GM18498 (cell line): Measurements from ENCODE around the gene TOM1L1.
"Not testable (repeated sequence)": the region's sequence is repeated elsewhere in the genome, so short reads cannot be mapped to it uniquely, and the experiment has no call there.

ENCODE experiments used
- ATAC-seq: cut with Tn5 transposase; IDR thresholded peaks from one replicate; pipeline ENCODE4 v1.9.1; 2021; ENCODE audit warnings: mild to moderate bottlenecking, moderate library complexity; ENCODE audit not compliant: unreplicated experiment

Gene TOM1L1, protein sequence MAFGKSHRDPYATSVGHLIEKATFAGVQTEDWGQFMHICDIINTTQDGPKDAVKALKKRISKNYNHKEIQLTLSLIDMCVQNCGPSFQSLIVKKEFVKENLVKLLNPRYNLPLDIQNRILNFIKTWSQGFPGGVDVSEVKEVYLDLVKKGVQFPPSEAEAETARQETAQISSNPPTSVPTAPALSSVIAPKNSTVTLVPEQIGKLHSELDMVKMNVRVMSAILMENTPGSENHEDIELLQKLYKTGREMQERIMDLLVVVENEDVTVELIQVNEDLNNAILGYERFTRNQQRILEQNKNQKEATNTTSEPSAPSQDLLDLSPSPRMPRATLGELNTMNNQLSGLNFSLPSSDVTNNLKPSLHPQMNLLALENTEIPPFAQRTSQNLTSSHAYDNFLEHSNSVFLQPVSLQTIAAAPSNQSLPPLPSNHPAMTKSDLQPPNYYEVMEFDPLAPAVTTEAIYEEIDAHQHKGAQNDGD

DNA sequence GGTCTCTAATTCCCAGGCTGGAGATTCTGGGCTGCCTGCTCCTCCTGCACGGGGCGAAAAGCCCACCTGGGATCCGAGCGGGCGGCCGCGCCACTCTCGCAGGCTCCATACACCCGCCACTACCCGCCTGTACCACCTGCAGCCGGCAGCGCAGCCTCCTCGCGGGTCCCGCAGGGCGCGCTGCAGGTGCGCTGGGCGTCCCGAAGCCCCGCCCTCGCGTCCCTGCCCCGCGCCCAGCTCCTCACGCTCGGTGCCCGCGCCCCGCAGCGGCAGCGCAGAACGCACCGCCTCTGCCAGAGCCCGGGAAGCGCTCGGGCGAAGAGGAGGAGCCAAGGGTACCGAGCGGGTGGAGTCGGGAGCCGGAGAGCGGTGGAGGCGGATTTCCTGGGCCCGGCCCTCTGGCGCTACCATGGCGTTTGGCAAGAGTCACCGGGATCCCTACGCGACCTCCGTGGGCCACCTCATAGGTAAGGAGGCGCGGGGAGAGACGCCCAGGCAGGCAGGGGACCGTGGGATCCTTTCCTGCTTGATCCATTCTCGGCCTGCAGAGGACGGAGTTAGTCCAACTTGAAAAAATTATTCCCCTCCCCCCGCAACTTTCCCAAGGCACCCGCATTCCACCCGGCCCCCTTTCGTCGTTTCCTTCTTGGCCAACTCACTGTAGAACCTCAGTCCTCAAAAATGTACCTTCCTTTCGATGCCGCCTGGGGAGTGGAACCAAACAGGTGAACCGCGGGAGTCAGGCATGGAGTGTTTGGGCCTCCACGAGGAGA, at the start of gene TOM1L1:
TSS of gene TOM1L1 (plus strand) at position 396 of the 773 bp plus-strand sequence. CDS start at position 410, 14 bp downstream.
- peak; percentile 86 for ATAC-seq

DNA sequence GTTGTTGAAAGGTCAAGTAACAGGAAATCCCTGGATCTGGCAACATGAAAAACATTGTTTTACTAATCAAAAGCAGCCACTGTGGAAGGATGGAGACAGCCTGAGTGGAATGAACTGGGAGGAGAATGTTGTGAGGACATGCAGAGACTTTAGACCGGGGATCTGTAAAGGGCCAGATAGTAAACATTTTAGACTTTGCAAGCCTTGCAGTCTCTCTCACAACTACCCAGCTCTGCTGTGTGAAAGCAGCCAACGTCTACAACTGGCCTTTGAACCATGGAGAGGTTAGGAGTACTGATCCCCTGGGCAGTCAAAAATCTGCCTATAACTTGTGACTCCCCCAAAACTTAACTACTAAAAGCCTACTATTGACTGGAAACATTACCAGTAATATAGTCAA, 41.5 kb upstream of the TOM1L1 start:
- no peak for ATAC-seq

DNA sequence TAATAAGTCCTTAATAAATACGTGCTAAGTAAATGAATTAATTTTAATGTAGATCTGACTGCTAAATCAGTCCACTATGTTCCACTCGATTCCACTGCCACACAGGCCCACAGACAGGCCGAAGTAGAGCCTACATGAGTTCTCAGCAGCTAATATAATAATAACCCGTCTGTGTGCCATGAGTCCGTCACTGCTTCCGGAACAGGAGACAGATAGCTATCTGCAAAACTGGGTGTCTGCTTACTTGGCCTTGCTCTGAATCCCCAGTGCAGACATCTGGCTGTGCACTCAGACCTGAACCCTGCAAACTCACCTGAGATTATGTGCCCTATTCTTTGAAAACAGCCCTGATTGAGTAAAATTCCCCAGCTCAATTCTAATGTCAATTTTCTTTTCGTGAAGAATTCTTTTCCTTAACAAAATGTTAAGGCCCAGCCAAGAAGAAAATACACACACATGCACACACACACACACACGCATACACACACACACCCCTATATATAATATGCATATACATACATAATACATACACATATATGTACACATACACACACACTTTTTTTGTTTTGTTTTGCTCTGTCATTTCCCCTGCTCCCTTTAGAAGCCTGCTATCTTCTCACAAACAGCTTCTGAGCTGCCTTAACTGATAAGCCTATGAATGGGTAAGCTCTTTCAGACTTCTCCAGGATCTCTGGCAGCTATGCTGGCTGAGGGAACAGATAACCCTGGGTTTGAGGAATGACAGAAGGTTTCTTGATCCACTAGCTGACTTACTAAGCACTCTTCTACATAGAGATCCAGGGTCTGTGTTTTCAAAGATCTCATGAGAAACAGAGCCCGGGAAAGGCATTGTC, 39.8 kb upstream of the TOM1L1 start:
- ATAC-seq = no peak

DNA sequence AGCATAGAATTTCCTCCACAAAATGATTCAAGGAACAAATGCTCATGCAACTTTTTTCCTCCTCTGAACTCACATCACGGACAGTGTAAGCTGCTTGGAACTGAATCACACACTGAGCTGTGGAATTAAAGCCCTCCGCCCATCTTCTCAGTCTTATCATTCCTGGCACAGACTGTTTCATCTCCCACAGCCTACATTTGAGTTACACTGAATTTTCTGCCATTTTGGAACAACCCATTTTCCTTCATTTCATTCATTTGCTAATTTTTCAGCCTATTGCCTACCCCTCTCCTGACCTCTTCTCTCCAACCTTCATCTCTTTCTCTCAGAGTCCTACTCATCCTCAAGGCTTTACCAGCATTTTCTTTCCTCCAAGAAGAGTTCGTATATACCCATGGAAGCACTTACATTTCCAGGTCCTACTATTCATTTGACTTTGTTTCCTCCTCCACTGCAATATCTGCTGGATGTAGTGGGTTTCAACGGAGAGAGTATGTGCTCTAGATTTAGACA, 39.1 kb upstream of the TOM1L1 start:
- no peak for ATAC-seq

DNA sequence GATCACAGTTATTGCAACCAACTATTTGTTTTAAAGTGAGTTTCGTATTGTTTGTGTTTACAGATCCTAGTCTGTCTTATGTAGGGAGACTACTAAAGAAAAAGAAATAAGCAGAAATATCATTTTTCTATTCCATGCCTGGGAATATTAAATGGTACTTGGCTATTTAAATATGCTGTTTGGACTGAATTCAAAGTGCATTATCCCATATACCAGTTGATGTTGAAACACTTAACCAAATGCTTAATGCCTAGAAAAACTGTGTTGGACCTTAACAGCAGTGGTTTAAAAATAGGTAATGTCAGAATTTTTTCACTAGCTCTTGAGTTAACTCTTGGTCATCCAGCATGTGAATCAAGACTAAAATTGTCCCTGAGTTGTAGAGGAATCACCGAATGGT, 37.5 kb upstream of the TOM1L1 start:
- no peak for ATAC-seq

DNA sequence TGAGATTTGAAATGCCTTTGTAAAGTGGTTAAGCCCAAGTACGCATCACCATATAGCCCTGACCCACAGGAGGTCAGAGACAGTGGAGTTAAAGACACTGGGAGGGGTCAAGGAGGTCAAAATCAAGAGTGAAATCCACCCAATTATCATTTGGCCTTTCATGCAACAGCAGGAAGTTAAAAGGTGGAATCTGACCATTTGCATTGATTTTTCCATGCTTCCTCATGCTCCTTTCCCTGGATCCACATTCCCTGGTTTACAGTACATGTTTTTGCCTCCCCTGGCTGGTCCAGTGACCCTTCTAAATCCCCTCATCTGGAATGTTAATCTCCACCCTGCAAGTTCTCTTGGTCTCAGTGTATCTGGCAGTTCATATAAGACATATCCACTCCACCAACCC, 36.6 kb upstream of the TOM1L1 start:
- ATAC-seq = no peak

DNA sequence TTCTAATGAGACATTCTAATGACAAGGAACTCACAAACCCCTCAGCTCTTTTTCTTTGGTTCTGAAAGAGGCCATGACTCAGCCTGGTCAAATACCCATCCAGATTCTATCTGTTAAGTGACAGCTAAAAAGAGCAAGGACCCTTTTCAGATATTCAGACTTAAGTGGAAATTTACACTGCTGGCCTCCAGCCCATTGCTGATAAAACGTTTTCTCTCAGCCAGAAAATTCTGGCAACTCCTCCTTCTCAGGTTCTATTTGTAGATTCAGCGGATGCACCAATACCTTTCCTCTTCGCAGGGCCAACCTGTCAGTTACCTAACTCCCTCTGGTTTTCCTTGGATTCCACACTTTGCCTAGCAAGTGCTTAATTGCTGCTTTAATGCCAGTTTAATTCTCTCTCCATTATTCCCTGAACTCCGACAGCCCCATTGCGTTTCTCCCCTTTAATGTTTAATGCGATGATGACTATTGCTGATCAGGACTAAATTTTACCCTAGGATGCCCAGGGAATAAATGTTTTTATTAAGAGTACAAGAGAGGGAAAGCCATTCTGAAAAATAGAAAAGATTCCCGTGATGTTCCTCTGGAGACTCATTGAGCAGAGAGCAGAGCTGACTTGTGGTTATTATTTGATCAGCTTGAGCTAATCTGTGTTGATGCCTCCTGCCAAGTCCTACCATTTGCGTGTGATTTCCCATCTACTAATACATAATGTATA, 35.9 kb upstream of the TOM1L1 start:
- no peak for ATAC-seq

DNA sequence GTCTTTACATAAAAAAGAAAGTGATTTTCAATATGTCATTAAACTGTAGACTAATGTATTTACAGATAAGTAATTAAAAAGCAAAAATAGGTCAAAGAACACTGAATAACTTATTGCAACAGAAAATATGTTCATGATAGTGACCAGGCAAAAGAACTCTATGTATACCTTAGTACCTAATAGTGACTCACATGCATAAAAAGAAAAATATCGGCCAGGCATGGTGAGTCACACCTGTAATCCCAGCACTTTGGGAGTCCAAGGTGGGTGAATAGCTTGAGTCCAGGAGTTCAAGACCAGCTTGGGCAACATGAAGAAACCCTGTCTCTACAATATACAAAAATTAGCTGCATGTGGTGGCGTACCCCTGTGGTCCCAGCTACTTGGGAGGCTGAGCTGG, 33.0 kb upstream of the TOM1L1 start:
- ATAC-seq = no peak

DNA sequence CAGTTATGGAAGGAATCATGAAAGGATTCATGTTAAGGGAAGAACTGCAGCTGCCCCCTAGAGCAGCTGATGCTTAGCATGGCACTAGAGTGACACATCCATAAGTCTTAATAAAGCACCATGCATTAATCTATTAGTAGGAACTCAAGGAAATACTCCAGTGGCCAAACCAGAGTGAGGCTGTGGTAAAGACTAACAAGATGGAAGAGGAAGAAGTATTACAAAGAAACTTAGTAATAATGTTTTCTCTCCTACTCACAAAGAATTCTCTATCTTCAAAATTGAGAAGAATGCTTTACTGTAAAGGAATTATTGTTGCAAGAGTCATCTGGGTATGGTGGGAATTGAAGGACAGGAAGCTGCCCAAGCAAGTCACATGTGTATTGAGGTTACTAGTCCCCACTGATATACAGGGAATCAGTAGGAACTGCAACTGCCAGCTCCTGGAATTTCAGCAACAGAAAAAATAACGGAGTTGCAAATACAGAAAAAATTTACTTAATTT, 29.9 kb upstream of the TOM1L1 start:
- ATAC-seq = no peak

DNA sequence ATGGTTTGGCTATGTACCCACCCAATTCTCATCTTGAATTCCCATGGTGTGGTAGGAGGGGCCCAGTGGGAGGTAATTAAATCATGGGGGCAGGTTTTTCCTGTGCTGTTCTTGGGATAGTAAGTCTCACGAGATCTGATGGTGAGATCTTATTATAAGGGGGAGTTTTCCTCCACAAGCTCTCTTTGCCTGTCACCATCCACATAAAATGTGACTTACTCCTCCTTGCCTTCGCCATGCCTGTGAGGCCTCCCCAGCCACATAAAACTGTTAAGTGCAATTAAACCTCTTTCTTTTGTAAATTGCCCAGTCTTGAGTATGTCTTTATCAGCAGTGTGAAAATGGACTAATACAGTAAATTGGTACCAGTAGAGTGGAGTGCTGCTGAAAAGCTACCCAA, 24.7 kb upstream of the TOM1L1 start:
- ATAC-seq = not testable (repeated sequence)

DNA sequence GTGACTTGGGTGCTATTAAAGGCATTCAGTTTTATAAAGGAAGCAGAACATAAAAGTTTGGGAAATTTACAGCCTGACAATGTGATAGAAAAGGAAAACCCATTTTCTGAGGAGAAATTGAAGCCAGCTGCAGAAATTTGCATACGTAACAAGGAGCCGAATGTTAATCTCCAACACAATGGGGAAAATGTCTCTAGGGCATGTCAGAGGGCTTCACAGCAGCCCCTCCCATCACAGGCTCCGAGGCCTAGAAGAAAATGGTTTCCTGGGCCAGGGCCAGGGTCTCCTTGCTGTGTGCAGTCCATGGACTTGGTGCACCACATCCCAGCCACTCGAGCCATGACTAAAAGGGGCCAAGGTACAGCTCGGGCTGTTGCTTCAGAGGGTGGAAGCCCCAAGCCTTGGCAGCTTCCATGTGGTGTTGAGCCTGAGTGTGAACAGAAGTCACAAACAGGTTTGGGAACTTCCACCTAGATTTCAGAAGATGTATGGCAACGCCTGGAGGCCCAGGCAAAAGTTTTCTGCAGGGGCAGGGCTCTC, 23.9 kb upstream of the TOM1L1 start:
- no peak for ATAC-seq

DNA sequence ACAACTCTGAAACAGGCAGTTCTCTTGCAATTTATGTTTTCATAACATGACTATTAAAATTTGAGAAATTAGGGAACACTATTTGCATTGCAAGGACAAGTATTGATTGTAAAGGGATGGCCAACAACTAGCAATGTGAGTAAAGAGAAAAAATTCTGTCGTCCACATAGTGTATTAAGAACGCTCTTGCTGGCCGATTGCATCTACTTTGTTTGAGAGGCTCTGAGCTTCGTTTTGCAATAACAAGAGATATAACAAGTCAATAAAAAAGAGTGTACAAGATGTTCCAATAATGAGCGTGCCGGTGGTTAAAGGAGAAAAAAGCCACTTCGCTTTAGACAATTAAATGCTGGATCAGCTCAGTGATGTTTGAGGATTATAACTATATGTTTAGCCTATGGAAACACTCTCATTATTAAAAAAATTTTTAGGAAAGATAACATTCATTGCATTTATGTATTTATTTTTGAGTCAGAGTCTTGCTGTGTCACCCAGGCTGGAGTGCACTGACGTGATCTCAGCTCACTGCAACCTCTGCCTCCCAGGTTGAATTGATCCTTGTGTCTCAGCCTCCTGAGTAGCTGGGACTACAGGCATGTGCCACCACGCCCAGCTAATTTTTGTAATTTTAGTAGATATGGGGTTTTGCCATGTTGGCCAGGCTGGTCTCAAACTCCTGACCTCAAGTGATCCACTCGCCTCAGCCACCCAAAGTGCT, 19.2 kb upstream of the TOM1L1 start:
- no peak for ATAC-seq

DNA sequence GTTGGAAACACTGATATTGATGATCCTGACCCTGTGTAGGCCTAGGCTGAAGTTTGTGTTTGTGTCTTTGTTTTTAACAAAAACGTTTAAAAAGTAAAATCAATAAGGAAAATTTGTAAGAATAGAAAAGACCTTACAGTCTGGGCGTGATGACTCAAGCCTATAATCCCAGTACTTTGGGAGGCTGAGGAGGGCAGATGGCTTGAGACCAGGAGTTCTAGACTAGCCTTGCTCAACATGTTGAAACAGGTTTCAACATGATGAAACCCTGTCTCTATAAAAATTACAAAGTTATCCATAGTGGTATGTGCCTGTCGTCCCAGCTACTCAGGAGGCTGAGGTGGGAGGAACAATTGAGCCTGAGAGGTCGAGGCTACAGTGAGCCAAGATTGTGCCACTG, 18.3 kb upstream of the TOM1L1 start:
- ATAC-seq = no peak

DNA sequence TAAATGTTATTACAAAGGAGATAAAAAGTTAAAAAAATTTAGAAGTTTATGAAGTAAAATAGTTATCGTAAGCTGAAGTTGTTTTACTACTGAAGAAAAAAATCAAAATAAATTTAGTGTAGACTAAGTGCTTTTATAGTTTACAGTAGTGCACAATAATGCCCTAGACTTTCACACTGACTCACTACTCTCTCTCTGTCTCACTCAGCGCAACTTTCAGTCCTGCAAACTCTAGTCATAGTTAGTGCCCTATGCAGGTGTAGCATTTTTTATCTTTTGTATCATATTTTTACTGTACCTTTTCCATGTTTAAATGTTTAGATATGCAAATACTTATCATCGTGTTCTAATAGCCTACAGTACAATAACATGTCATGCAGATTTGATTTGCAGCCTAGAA, 17.7 kb upstream of the TOM1L1 start:
- ATAC-seq = peak; percentile 87

DNA sequence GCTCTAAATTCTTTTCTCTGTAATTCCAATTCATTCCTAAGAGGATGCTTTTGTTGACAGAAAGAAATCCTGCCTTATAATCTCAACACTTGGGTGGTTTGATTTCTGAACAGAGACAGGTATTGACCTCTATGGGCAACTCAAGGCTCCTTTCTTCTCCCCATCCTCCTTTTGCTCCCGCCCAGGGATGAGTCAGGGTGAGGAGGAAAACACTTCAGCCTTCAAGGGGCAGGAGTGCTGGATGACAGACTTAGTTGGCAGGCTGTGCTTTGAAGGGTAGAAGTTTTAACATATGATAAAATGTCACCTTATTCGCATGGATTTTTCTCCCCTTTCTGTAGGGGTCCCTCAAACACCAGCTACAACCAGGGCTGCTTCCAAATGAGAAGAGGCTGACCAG, 16.7 kb upstream of the TOM1L1 start:
- ATAC-seq = no peak

DNA sequence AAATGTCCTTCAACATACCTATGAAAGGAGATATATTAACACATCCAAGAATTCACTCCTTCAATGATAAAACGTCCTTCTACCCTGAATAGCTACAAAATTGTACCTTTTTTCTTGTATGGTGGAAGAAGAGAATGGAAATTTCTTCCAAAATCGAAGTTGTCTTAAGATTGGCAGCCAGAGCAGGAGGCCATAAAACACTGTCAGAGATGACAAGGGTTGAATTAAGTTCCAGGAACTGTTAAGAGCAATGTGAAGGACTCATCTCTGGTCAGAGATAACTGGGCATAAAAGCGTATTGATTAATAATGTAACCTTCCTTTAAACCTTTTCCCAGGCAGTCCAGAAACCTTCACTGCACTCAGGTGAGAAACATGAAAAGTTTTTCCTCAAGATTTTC, 12.9 kb upstream of the TOM1L1 start:
- no peak for ATAC-seq

DNA sequence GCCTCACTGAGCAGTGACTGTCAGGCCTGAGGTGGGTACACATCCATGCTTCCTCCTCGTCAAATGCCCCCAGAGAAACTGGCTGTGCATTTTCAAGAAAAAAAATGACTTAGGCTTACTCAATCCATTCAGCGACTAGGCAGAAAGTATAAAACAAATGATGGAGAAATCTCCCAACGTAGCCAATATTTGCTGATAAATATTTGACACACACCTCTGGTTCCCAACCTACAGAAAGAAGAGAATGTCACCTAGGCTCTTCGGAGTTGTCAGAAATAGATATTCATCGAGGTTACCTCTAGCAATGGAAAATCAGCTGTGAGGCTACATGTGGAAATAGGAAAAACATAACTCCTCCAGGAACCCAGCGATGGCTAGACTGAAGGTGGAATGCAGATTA, 12.4 kb upstream of the TOM1L1 start:
- no peak for ATAC-seq

DNA sequence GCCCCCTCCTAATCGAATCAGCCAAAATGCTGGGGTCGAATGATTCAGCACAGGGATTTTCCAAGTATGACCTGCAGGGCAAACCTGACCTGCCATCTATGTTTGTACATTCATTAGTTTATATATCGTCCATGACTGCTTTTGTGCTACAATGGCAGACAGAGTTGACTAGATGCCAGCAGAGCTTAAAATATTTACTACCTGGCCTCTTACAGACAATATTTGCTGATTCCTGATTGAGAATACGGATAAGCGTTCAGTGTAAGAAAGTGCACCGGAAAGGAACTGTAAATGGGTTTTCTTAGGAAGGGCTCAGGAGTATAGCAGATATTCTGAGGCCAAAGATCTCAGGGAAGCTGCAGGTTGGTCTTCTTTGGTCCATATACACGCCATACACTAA, 11.7 kb upstream of the TOM1L1 start:
- ATAC-seq = no peak

DNA sequence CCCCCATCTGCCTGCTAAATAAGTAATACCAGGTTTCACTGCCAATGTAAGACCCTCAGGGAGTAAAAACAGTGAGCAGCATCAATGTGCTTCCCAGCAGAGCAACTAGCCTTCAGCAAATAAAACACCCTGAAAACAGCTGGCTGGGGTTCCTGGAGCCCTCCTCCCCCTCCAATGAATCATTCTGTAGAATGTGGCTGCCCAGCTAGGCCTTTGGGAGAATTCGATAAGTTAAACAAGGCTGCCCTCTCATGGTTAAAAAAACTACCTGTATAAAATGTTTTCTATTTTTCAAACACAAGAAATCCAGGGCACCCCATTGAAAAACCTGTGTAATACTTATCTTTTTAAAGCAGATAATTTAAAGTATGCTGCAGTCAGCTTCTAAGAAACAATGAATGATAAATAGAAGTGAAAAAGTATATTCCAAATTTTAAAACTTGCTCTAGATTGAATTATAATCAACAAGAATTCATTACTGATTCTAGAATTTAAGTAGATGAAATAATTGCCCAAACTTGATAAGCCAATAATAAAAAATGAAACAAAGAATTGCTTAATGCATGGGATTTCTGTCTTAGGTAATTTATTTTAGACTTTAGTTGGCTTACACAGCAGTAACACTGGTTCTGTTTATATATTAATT, 9.4 kb upstream of the TOM1L1 start:
- ATAC-seq = peak; percentile 53
